AG09309 (cell line): ENCODE measurements around the gene C2orf68.
"Not testable (repeated sequence)": the region's sequence is repeated elsewhere in the genome, so short reads cannot be mapped to it uniquely, and the experiment has no call there.

Source experiments
- DNase-seq: peaks from one replicate; pipeline ENCODE4 v3.0.0-alpha.2; 2010; ENCODE audit warnings: low read depth
- H3K4me3 ChIP-seq: 2 replicates; pipeline ENCODE4 v1.5.1; 2011; ENCODE audit warnings: mild to moderate bottlenecking, low read depth, low read length, moderate library complexity; ENCODE audit not compliant: control insufficient read depth
- CTCF ChIP-seq: IDR thresholded peaks from 2 replicates; pipeline ENCODE4 v1.5.1; 2011; ENCODE audit warnings: mild to moderate bottlenecking, low read depth, low read length, inconsistent platforms; ENCODE audit not compliant: insufficient read depth, control insufficient read depth; ENCODE audit errors: missing control alignments

The C2orf68 gene

GRCh38 chr2:85605406-85606115 lies 6.3 kb downstream of the C2orf68 start:
- no peak for TF ChIP-seq CTCF
- DNase-seq, result no peak
- no peak overlapping the region for H3K4me3 ChIP-seq

DNA sequence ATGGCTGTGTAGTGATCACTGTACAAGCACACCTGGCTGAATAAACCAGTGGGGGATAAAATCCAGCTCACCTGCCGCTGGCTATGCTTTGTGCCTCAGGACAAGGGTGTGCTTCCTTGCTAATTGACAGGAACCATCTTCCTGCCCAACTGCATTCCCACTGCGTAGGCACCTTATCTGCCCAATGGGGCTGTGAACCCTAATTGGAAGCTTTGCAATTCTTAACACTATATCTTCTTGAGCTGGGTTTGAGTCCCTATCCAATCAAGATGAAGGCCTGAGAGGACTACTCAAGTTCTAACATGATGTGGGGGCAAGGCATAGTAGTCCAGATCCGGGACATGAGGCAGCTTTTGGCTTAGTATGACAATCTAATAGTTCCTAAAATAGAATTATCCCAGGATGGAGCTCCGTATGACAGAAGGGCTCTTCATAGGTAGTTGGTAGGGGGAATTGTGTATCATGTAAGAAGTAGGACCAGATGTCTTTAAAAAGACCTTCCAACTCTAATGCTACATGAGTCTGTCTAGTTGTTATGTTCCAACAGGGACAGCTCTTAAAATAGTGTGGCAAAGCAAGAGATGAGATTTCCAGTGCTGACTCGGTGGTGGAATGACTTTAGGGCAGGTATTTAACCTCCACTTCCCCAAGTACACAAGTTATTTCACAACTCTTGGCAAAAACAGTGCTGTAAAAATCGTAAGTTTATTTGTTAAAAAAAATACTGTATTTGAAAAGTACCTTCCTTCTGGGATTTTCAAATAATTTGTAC lies 7.1 kb downstream of the C2orf68 start:
- no peak for DNase-seq

GRCh38 chr2:85604133-85604444 lies 7.8 kb downstream of the C2orf68 start:
- not testable (repeated sequence) for DNase-seq, H3K4me3 ChIP-seq

More for the DNA sequence above, 7.1 kb downstream of the C2orf68 start:
- TF ChIP-seq CTCF, result no peak
- H3K4me3 ChIP-seq, result no peak overlapping the region

DNA sequence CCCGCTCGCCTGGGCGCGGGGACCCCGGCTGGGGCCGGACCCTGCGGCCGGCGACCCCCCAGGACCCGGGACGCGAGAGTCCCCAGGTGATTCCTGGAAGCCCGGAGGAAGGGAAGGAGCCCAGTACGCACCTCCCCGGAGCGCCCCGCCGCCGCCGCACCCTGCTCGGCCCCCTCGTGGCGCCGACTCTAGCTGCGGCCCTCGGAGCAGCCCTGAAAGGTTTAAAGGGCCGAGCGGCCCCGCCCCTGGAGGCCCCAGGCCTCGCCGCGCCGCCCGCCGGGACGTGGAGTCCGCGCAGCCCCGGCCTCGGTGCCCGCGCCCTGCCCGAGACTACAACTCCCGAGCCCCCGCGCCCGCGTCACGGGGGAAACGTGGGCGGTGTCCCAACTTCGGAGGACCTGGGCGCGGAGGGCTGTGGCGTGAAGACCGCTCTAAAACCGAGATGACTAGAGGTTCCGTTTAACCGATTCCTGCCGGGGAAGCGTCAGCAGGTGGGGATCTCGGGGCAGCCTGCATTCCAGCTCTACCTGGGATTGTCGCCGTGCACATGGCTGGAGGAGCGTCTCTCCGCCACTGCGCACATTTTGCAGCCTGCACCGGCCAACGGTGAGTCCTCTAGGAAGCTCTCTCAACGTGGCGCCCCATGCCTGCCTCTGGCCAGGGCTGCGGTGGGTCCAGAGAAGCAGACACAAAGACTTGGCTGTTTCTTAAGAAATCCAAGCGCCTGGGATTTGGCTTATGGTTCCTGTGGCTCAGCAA lies 9.2 kb downstream of the C2orf68 start, which contains the start of gene TMEM150A:
TMEM150A (minus strand) TSS at position 223 of the 759 bp plus-strand sequence. CDS start 750 bp downstream, outside the sequence.
- peak within 1 kb of the TSS; percentile 64 for H3K4me3 ChIP-seq
- peak; percentile 10 for TF ChIP-seq CTCF
- no peak for DNase-seq

DNA sequence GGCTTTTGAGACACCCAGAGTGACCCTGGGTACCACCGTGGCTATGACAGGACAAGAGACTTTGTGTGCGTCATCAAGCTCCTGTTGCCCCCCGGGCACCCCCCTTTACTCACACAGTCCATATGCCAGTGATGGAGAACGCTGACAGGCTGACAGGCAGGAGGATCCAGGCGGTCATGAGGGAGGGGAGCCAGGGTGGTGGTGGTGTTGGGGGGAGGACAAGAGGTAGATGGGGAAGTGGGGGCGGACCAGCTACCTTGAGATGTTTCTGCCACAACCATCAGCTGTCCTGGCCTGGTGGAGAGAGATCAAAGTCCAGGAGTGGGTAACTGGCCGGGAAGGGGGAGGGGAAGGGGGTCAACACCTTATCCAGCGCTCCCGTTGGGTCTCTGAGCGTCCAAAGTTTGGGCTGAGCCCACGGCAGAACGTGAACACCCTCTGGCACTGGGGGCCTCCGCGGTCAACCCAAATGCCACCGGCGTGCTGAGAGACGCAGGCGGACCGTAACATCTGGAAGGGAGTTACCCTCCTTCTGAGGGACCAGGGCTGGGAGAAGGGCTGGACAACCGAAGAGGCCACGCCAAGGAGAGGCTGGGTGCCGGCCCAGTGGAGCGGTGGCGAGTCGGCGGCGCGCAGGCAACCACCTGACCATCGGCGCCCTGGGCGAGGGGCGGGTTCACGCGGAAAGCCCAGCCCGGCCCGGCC lies 9.9 kb downstream of the C2orf68 start:
- peak overlapping the region; percentile 64 for H3K4me3 ChIP-seq
- no peak for TF ChIP-seq CTCF
- DNase-seq, result no peak

DNA sequence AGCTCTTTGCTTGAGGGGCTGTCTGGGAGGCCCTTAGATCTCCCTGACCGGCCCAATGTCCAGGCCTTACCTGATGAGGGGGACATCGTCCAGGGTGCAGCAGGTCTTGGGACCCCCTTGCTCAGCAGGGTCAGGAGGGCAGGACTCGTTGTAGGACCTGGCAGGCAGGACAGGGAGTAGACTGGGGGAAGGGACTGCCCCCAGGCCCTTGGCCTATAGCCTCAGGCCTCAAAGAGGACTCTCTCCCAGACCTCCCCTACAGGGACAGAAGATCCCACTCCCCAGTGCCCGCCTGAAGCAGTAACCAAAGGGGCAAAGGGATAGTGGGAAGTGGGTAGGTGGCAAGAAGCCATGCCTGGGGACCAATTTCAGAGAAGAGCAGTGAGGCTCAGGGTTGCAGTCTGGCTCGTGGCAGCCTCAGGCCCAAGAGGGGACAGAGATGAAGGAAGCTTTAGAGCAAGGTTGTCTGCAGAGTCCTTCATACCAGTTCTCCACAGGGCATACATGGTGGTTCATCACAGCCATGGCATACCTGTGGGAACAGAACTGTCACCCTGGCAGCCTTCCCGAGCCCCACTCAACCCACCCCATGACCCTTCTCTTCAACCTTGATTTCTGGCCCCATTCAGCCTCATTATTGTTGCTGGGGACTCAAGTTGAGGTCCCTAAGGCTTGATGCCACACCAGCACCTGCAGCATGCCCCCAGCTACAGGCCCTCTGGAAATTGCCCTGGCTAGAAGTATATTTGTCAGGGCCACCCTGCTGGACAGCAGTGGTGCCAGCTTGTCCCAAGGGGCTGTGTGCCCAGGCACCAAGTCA lies 10.7 kb downstream of the C2orf68 start:
- peak overlapping the region; percentile 64 for H3K4me3 ChIP-seq
- DNase-seq, result no peak
- TF ChIP-seq CTCF, result no peak
